Activated CD8-positive, alpha-beta memory T cell treated with anti-CD3 and anti-CD28 coated beads for 48 hours (primary cell): ENCODE results near the gene LFNG.

ENCODE experiments used
- DNase-seq, 3 experiments: peaks; one replicate each; pipeline ENCODE4 v3.0.0-alpha.2; 2020; ENCODE audit warnings: low read depth in 2 of 3, low spot score in 2 of 3

Gene LFNG

DNA sequence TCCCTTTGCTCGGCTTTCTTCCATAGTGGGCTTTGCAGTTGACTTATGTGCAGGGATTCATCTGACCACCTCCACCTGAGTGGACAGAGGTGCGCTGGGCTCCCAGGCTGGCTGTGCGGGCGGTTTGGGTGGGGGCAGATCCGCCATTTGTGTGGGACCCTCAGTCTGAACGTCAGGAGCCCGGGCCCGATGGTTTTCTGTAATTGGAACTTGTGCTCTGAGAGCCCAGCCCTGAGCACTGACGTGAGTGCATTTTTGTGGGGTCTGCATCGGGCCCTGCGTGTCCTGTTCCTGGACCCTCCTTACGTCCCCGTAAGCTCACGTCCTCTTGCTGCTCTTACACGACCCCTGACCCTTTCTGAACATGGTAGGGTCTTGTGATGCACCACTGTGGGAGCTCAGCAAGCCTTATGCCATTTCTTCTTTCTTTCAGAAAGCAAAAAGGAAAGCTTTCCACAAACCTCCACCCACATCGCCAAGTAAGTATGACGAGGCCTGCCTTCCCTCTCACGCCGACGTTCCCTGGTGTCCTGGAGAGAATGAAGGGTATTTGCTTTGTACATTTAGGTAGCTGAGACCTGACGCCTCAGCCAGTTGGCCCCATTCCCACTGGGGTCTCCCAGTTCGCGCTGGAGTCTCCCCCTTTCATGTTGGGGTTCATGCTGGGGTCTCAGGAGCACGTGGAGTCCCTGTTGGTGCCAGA, 49.1 kb downstream of the LFNG start:
- DNase-seq, result no peak

GRCh38 chr7:2569421-2569820, 49.8 kb downstream of the LFNG start:
- no peak for DNase-seq

DNA sequence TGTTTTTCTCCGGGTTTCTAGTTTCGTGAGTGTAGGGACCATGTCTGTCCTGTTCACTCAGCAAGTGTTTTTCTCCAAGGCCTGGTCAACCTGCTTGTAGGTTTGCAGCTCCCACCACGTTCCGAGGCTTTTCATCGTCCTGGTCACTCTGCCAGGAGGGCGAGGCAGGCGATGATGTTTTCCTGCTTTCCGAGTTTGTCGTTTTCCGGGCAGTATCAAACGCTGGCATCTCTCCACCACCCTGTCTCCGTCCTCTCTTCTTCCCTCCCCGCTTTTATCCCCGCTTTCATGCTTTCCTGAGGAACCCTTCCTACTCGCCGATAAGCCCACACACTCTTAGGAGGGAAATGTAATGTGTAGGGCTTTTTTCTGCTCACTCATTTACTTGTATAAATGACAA, 50.4 kb downstream of the LFNG start:
- DNase-seq, result no peak

- no peak for DNase-seq
Observed at GRCh38 chr7:2571409-2571808, 51.8 kb downstream of the LFNG start.

DNA sequence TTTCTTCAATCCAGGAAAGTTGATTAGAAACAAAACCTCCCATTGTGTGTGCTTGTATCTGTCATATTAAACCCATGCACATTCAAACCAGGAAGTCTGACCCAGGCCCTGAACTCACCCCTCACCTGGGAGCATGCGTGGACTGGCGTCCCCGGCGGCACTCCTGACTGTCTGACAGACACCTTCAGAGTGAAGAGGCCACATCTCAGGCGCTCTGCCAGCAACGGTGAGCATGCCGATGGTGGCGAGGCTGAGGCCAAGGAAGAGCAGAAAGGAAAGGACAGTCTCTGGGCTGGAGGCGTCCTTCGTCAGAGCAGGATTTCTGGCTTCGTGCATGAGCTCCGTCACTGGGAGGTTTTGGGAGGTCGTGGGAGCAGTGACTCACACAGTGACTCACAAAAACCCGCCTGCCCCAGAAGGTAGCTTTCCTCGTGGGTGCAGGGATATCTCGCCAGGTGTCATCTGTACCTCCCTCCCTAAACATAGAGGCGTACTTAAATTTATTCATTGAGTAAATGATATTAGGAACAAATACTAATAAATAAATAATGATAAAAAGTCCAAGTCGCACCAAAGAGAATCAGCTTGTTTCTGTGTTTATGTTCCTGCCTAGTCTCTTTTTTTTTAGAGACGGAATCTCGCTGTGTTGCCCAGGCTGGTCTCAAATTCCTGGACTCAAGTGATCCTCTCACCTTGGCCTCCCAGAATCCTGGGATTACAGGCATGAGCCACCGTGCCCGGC, 52.7 kb downstream of the LFNG start:
- no peak for DNase-seq

DNA sequence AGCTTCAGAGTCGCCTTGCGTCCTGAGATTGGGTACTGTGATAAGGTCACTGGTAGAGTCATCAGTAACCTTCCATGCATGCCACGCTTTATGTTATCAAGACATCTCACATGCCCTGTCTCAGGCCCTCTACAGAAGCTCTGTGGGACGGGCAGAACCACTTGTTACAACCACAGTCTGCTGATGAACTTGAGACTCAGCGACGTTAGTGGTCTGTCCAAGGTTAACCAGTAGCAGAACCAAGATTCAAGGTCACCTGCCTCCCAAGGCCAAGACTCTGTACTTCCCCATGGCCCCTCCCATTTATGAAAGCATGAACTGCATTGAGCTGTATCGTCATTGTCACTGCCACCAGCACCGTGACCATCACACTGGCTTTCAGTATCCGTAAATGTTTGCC, 54.2 kb downstream of the LFNG start:
- DNase-seq, result no peak

DNA sequence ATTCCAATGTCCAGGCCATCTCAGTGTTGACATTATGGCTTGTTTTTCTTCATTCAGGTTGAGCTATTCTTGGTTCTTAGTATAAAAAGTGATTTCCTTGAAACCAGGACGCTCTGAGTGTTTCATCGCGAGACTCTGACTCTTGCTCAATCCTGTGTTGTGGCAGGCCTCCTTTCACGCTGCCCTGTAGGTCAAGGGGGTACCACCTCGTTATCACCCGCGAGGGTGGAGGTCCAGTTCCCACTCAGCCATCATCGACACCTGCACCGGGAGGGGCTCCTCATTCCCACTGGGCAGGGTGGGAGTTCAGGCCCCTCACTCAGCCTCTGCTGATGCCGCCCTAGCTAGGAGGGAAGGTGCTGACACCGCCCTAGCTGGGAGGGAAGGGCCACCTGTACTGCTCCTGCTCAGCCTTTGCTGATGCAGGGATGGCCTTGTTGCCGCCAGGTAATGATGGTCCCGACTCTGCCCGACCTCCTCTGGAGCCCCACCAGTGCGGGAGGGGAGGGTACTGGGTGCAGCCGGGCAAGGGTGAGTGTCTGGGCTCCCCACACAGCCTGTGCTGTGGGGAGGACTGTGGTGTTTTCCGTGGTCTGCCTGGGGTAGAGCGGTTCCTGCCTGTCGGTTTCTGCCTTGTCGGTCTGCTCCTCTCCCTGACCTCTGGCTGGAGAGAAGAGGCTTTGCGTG, 55.6 kb downstream of the LFNG start:
- DNase-seq, result no peak

GRCh38 chr7:2575733-2576340, 56.3 kb downstream of the LFNG start:
- DNase-seq, result no peak

DNA sequence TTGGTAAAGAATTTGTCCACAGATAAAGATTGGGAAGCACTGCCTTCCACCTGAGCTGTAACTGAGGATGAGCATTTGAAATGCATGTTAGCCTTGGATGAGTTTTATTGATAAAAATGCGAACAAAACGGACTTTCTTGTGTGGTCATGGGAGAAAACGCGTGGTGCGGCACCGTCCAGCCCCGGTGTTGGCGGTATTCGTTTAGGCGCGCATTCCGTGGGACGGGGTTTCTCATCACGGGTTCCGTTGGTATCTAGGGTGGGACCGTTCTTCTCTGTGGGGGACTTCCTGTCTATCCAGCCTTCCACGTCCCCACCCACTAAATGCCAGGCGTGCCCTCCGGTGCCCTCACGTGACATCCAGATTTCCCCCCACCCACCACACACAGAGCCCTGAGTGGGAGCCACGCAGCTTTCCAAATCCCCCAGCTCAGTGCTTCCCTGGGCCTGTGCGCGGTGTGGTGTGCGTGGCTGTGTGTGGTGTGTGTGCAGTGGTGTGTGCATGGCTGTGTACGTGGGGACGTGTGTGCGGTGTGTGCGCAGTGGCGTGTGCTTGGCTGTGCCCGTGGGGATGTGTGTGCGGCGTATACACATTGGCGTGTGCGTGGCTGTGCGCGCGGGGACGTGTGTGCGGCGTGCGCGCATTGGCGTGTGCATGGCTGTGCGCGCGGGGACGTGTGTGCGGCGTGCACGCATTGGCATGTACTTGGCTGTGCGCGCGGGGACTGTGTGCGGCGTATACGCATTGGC, 57.3 kb downstream of the LFNG start:
- no peak for DNase-seq
